Mucosa of rectum (tissue), 2 donors: ENCODE measurements around the gene CDKL4.
"Not testable (repeated sequence)": the region's sequence is repeated elsewhere in the genome, so short reads cannot be mapped to it uniquely, and the experiment has no call there.

ENCODE experiments used
- H3K27ac ChIP-seq, 2 donors: one replicate each; pipeline ENCODE4 v1.7.0; 2013; ENCODE audit warnings: inconsistent platforms in 2 of 2, low read depth in 2 of 2, low read length in 2 of 2
- H3K27me3 ChIP-seq, 2 donors: one replicate each; pipeline ENCODE4 v1.7.0; 2013; ENCODE audit warnings: low read length in 2 of 2; ENCODE audit not compliant: control insufficient read depth in 2 of 2, insufficient read depth in 2 of 2
- H3K36me3 ChIP-seq, 2 donors: one replicate each; pipeline ENCODE4 v1.7.0; 2013; ENCODE audit warnings: low read length in 2 of 2; ENCODE audit not compliant: control insufficient read depth in 2 of 2, insufficient read depth in 2 of 2
- H3K4me1 ChIP-seq, 2 donors: one replicate each; pipeline ENCODE4 v1.7.0; 2013; ENCODE audit warnings: low read length in 2 of 2, mild to moderate bottlenecking in 1 of 2; ENCODE audit not compliant: control insufficient read depth in 2 of 2, insufficient read depth in 2 of 2
- H3K4me3 ChIP-seq, 2 donors: one replicate each; pipeline ENCODE4 v1.7.0; 2013; ENCODE audit warnings: low read length in 2 of 2
- H3K9ac ChIP-seq, 2 donors: one replicate each; pipeline ENCODE4 v1.7.0; 2013; ENCODE audit warnings: low read length in 2 of 2, low read depth in 1 of 2, mild to moderate bottlenecking in 1 of 2
- H3K9me3 ChIP-seq, 2 donors: one replicate each; pipeline ENCODE4 v1.7.0; 2013; ENCODE audit warnings: low read length in 2 of 2; ENCODE audit not compliant: control insufficient read depth in 2 of 2
- donor health status: healthy.
- donor health status: Normal muscosa, but diverticular disease.

The CDKL4 gene

DNA sequence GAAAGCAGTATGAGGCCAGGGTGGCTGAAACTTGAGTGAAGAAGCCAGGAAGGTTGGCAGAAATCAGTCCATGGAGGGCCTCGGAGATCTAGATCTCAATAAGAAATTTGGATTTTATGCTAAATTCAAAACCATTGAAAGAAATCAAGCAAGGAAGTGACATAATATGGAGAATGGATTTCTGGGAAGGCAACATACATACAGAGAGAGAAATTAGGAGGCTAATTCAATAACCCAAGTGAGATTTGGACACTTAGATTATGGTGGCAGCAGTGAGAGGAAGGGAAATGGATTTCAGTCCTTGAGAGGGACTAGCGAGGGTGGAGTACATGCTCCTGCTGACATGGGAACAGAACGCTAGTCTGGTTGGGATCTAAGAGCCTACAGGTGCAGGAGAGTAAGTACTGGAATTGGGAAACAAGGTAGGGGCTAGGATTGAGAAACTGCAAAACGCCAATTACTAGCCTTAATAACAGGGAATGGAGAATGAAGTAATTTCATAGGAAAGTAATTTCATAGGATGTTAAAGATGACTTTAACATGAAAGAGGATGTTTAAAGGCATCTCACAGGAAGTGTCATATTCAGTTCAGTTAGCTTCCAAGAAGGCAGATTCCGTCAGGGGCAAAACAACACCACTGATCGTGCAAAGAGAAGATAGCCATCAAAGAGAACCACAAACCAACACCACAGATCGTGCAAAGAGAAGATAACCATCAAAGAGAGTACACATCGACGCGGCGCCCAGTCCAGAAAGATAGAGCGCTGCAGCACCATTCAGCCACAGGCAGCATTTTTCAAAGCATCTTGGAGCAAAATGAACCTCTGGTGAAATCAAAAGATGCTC is 27.2 kb downstream of the CDKL4 start:
- Histone ChIP-seq H3K4me3 (no peak overlapping the region), H3K4me1 (no peaks in the 10 kb centered on the region), H3K36me3 (no peaks in the 10 kb centered on the region), H3K27ac (no peak overlapping the region), H3K9ac (no peak overlapping the region), H3K27me3 (no peaks in the 10 kb centered on the region), H3K9me3 (no peaks in the 10 kb centered on the region)

DNA sequence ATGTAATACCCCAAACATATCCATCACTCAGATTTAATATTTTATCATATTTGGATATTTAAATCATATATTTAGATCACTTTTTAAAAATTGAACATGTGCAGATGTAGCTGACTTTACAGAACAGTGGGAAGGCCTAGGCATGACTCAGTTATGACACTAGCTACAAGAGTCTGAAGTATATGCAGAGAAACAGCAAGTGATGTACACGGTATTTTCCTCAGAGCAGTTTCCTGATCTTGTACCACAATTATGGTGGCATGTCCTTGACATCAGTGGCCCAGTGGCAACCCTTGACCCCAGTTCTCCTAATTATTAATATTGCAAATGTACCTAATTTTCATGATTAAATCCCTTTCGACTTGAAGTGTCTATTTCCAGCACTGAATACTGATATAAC is 28.2 kb downstream of the CDKL4 start:
- Histone ChIP-seq H3K27ac (no peak overlapping the region), H3K36me3 (no peaks in the 10 kb centered on the region), H3K27me3 (no peaks in the 10 kb centered on the region), H3K4me3 (no peak overlapping the region), H3K9me3 (no peaks in the 10 kb centered on the region), H3K4me1 (no peaks in the 10 kb centered on the region), H3K9ac (no peak overlapping the region)

DNA sequence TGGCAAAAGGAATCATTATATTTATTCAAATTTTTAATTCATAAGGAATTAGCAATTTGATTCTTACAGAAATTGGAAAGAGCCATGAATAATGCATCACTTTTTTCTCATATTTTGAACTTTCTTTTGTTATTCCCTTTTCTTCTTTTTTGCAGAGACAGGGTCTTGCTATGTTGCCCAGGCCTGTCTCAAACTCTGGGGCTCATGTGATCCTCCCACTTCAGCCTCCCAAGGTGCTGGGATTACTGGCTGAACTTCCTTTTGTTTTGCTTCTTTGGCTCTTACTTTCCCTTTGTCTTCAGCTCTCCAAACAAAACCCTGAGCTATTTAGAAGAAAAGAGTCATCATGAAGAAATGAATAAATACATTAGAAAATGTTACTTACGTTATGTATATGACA is 30.8 kb downstream of the CDKL4 start:
- Histone ChIP-seq H3K9me3 (no peaks in the 10 kb centered on the region), H3K4me3 (no peak overlapping the region), H3K36me3 (no peaks in the 10 kb centered on the region), H3K27ac (no peak overlapping the region), H3K4me1 (no peaks in the 10 kb centered on the region), H3K27me3 (no peaks in the 10 kb centered on the region), H3K9ac (no peak overlapping the region)

- Histone ChIP-seq H3K36me3 (no peaks in the 10 kb centered on the region), H3K27me3 (no peaks in the 10 kb centered on the region), H3K27ac (no peak overlapping the region), H3K4me1 (no peaks in the 10 kb centered on the region), H3K9me3 (no peaks in the 10 kb centered on the region), H3K4me3 (no peak overlapping the region), H3K9ac (no peak overlapping the region)
Observed at GRCh38 chr2:39210846-39211245, 32.9 kb downstream of the CDKL4 start.

DNA sequence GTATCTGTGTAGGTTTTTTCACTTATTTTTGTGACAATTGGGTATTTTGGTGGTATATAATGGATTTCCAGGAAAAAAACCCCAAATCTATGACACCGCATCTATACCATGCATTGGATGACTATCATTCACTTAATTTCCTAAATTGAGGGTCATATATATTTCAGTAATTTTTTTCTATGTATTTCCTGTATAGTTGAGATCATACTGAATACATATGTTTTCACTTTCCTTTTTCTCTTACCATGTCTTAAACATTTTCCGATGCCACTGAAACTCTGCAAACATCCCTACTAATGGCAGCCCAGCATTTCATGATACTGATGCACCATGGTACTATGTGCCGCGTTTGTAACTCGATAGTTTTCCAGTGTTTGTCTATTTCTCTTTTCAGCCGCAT is 40.4 kb downstream of the CDKL4 start:
- no peak overlapping the region for H3K4me3 ChIP-seq
- no peaks in the 10 kb centered on the region for H3K4me1 ChIP-seq
- no peaks in the 10 kb centered on the region for H3K9me3 ChIP-seq
- H3K27me3 ChIP-seq = no peaks in the 10 kb centered on the region
- H3K36me3 ChIP-seq = no peaks in the 10 kb centered on the region
- no peak overlapping the region for H3K27ac ChIP-seq
- no peak overlapping the region for H3K9ac ChIP-seq

DNA sequence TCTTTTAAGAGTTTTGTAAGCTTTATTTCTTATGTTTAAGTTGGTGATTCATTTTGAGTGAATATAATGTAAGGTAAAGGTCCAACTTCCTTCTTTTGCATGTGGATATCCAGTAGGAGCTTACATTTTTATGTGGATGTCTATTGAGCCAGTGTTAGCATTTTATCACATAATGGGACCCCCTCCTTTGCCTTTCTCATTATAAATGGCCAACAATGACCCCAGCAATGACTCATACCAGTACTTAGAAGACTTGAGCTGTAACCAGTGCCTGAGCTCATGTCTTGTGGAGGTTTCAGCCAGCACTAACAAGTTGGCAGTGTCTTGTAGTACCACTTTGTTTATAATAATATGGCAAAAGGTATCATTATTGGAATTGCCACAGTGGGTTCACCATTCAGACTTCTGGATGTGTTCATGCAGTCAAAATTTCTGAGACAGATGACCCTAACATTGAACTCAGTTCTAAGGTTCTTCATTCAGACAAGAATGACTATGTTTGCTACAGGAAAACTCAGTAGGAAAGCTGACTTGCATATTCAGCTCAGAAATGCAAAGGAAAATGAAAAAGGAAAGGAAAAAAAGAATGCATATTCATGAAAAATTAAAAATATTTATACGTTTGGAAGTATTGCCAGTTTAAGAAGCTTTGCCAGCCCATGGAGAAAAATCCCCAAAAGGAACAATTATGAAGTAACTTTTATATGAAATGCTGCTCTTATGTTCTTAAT is 41.0 kb downstream of the CDKL4 start:
- no peak overlapping the region for H3K27ac ChIP-seq
- H3K9me3 ChIP-seq = no peaks in the 10 kb centered on the region
- H3K4me3 ChIP-seq = no peak overlapping the region
- no peaks in the 10 kb centered on the region for H3K36me3 ChIP-seq
- H3K4me1 ChIP-seq = no peaks in the 10 kb centered on the region
- H3K9ac ChIP-seq = no peak overlapping the region
- H3K27me3 ChIP-seq = no peaks in the 10 kb centered on the region

DNA sequence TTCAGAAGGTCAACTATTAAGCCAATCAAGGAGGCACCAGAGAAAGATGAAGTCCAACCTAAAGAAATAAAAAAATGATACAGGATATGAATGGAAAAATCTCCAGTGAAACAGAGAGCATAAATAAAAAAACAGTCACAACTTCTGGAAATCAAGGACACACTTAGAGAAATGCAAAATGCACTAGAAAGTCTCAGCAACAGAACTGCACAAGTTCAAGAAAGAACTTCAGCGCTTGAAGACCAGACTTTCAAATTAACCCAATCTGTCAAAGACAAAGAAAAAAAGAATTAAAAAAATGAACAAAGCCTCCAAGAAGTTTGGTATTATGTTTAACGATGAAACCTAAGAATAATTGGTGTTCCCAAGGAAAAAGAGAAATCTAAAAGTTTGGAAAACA is 46.8 kb downstream of the CDKL4 start:
- not testable (repeated sequence) for H3K4me1 ChIP-seq, H3K4me3 ChIP-seq, H3K9me3 ChIP-seq, H3K27ac ChIP-seq, H3K9ac ChIP-seq, H3K27me3 ChIP-seq, H3K36me3 ChIP-seq

DNA sequence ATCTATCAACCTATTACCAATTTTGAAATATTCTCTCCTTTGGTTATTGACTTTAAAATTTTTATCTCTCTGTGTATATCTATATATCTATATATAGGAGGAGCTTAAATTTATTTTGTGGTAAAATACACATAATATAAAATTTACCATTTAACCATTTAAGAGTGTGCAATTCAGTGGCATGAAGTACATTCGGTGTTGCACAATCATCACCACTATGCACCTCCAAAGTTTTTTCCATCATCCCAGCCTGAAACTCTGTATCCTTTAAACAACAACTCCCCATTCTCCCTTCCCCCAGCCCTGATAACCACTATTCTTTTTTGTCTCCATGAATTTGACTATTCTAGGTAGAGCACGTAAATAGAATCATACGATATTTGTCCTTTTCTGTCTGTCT is 49.1 kb downstream of the CDKL4 start:
- H3K4me3 ChIP-seq = no peak overlapping the region
- H3K36me3 ChIP-seq = no peaks in the 10 kb centered on the region
- H3K27me3 ChIP-seq = no peaks in the 10 kb centered on the region
- H3K9ac ChIP-seq = no peak overlapping the region
- no peaks in the 10 kb centered on the region for H3K9me3 ChIP-seq
- no peaks in the 10 kb centered on the region for H3K4me1 ChIP-seq
- no peak overlapping the region for H3K27ac ChIP-seq

DNA sequence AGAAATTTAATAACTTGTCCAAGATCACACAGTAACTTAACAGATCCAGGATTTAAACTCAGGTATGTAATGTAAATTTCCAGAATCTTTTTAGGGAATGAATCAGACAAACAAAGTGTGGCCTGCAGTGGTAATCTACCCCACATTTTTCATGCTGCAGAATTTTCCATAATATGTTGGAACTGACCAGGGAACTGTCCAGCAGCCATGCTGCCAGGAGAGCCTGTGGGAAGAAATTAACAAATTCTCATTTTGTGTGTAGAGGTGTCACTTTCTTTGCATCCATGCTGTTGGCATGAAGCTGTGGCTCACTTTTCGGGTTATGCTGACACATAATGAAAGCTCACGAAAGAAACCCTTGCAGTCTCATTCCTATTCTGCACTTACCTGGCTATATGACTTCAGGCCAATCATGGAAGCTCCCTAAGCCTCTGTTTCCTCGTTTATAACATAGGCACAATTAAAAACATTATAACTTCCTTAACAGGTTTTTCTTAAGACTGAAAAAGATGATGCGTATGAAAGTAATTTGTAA is 54.7 kb downstream of the CDKL4 start:
- H3K36me3 ChIP-seq = no peaks in the 10 kb centered on the region

DNA sequence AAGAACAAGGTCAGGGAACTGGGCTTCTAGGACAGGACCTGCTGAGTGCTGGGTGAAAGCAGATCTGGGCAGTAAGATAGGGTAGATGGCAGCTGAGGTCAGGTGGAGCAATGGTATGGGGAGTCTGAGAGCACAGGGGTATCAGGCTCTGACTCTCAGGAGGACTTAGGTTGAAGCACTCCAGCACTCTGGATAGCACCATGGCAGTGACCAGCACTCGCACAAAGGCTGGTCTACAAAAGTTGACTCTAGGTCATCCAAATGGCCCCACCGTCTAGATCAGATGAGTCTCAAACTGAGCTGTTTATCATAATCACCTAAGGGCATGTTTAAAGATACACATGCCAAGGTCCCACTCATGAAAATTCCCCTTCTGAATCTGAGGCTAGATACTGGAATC is 60.1 kb downstream of the CDKL4 start:
- H3K4me3 ChIP-seq = no peak overlapping the region
- no peaks in the 10 kb centered on the region for H3K27me3 ChIP-seq
- H3K9ac ChIP-seq = no peak overlapping the region
- no peaks in the 10 kb centered on the region for H3K4me1 ChIP-seq
- no peak overlapping the region for H3K27ac ChIP-seq
- H3K9me3 ChIP-seq = no peaks in the 10 kb centered on the region
- H3K36me3 ChIP-seq = no peaks in the 10 kb centered on the region

More for the DNA sequence above, 54.7 kb downstream of the CDKL4 start:
- Histone ChIP-seq H3K9ac (no peak overlapping the region), H3K27ac (no peak overlapping the region), H3K4me3 (no peak overlapping the region), H3K27me3 (no peaks in the 10 kb centered on the region), H3K4me1 (no peaks in the 10 kb centered on the region), H3K9me3 (no peaks in the 10 kb centered on the region)
